HepG2 (cell line): ENCODE data around the gene HLA-DRB1.

Source experiments
- AKAP8 ChIP-seq: sonication (generic); formaldehyde crosslinking; IDR thresholded peaks from 2 replicates; pipeline ENCODE4 v1.5.1; 2020; ENCODE audit warnings: mild to moderate bottlenecking, missing genetic modification reagents
- POLR2A ChIP-seq, 2 experiments: IDR thresholded peaks; 2 replicates each; pipeline ENCODE4 v1.6.1; 2011; ENCODE audit warnings: low read depth in 2 of 2, low read length in 2 of 2, mild to moderate bottlenecking in 1 of 2, moderate library complexity in 1 of 2; ENCODE audit not compliant: insufficient read depth in 1 of 2
- SALL1 ChIP-seq: sonication (generic); formaldehyde crosslinking; IDR thresholded peaks from 2 replicates; pipeline ENCODE4 v1.8.0; 2022; ENCODE audit warnings: mild to moderate bottlenecking, missing genetic modification reagents
- ZNF225 ChIP-seq: sonication (generic); formaldehyde crosslinking; IDR thresholded peaks from 2 replicates; pipeline ENCODE4 v1.4.0; 2020; ENCODE audit warnings: mild to moderate bottlenecking, missing genetic modification reagents
- ZNF616 ChIP-seq: sonication (generic); formaldehyde crosslinking; IDR thresholded peaks from 2 replicates; pipeline ENCODE4 v1.5.0; 2020; ENCODE audit warnings: low read depth, mild to moderate bottlenecking, missing genetic modification reagents
- ZNF678 ChIP-seq: sonication (generic); formaldehyde crosslinking; IDR thresholded peaks from 2 replicates; pipeline ENCODE4 v1.4.0; 2020; ENCODE audit warnings: mild to moderate bottlenecking, missing genetic modification reagents
- TF ChIP-seq, protein P1 (sequence below): sonication (generic); formaldehyde crosslinking; IDR thresholded peaks from 2 replicates; pipeline ENCODE4 v1.5.0; 2020; ENCODE audit warnings: mild to moderate bottlenecking, missing genetic modification reagents, moderate library complexity
- TF ChIP-seq, protein P2 (sequence below): sonication (generic); formaldehyde crosslinking; IDR thresholded peaks from 2 replicates; pipeline ENCODE4 v1.8.0; 2022; ENCODE audit warnings: missing genetic modification reagents, mild to moderate bottlenecking, moderate library complexity, borderline replicate concordance
- TF ChIP-seq, protein P3 (sequence below): sonication (generic); formaldehyde crosslinking; IDR thresholded peaks from 2 replicates; pipeline ENCODE4 v1.8.0; 2022; ENCODE audit warnings: missing genetic modification reagents, mild to moderate bottlenecking, borderline replicate concordance

DNA sequence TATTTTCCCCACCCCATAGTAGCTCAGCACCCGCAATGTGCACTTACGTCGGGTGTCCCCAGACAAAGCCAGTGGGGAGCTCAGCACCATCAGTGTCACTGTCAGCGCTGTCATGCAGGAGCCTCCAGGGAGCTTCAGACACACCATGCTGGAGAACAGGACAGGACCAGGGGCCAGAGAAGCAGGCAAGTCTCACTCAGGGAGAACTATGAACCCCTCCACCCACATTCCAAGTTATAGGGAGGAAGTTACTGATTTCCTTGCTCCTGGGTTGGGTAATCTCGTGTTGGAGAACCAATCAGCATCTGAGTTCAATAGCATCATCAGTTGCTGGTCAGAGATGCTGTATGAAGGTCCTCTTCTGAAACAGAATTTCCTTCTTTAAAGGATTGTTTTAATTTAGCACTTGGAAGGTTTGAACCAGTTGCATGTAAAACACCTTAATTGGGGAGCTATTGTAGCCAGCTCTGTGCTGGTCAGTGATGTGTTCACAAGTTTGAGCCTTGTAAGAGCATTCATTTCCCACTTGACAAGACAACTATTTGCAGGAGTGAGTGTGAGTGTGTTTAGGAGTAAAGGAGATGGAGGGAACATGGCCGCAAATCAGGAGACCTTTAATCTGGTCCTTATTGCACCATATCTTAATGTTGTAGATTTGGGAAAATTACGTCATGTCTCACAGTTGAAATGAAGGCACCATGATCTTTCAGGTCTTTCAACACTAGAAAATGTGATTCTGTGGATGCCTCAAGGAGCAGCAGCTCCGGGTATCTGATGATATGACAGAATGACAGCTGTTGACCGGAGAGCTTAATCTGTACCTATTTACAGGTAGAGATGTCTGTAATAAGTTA lies at the start of gene HLA-DRB1:
- TF ChIP-seq, protein P1, sequence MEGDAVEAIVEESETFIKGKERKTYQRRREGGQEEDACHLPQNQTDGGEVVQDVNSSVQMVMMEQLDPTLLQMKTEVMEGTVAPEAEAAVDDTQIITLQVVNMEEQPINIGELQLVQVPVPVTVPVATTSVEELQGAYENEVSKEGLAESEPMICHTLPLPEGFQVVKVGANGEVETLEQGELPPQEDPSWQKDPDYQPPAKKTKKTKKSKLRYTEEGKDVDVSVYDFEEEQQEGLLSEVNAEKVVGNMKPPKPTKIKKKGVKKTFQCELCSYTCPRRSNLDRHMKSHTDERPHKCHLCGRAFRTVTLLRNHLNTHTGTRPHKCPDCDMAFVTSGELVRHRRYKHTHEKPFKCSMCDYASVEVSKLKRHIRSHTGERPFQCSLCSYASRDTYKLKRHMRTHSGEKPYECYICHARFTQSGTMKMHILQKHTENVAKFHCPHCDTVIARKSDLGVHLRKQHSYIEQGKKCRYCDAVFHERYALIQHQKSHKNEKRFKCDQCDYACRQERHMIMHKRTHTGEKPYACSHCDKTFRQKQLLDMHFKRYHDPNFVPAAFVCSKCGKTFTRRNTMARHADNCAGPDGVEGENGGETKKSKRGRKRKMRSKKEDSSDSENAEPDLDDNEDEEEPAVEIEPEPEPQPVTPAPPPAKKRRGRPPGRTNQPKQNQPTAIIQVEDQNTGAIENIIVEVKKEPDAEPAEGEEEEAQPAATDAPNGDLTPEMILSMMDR (CRISPR knock-in tag): no peak
- no peak for TF ChIP-seq ZNF678 (CRISPR knock-in tag)
- TF ChIP-seq, protein P2, sequence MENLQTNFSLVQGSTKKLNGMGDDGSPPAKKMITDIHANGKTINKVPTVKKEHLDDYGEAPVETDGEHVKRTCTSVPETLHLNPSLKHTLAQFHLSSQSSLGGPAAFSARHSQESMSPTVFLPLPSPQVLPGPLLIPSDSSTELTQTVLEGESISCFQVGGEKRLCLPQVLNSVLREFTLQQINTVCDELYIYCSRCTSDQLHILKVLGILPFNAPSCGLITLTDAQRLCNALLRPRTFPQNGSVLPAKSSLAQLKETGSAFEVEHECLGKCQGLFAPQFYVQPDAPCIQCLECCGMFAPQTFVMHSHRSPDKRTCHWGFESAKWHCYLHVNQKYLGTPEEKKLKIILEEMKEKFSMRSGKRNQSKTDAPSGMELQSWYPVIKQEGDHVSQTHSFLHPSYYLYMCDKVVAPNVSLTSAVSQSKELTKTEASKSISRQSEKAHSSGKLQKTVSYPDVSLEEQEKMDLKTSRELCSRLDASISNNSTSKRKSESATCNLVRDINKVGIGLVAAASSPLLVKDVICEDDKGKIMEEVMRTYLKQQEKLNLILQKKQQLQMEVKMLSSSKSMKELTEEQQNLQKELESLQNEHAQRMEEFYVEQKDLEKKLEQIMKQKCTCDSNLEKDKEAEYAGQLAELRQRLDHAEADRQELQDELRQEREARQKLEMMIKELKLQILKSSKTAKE: no peak
- no peak for TF ChIP-seq POLR2A (IDR thresholded peaks at IDR 0.05; ENCODE audit: insufficient read depth in 1 of 2, low read depth in 2 of 2, low read length in 2 of 2)
- TF ChIP-seq, protein P3, sequence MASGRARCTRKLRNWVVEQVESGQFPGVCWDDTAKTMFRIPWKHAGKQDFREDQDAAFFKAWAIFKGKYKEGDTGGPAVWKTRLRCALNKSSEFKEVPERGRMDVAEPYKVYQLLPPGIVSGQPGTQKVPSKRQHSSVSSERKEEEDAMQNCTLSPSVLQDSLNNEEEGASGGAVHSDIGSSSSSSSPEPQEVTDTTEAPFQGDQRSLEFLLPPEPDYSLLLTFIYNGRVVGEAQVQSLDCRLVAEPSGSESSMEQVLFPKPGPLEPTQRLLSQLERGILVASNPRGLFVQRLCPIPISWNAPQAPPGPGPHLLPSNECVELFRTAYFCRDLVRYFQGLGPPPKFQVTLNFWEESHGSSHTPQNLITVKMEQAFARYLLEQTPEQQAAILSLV (CRISPR knock-in tag): no peak
- no peak for TF ChIP-seq ZNF225 (CRISPR knock-in tag)
- no peak for TF ChIP-seq AKAP8 (CRISPR knock-in tag)
- no peak for TF ChIP-seq ZNF616 (CRISPR knock-in tag)
- no peak for TF ChIP-seq SALL1
